ENCODE data around the gene RBMS3.

RBMS3 gene

DNA sequence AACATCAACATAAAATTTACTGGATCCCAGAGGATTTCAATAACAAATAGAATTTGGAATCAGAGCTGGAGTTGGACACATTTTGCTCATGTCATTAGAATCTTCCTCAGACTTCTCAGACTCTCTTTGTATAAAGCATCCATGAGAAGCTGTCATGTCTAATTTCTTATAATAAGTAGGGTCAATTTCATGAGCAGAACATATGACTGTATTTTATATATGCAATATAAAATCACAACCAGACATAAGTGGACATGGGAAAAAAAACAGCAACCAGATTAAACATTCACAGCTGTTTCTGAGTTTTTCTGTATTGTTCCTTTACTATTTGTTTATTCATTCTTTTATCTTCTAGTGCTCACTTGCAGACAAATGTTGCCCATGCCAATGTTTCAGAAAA, 325.5 kb downstream of the RBMS3 start:
- DNase-seq (ENCODE audit: low read depth, low spot score), result no peak
- Histone ChIP-seq H3K27ac (ENCODE audit: low read length) (no peak overlapping the region), H3K27me3 (ENCODE audit: control insufficient read depth, insufficient read depth, low read length) (no peaks in the 10 kb centered on the region), H3K9me3 (ENCODE audit: control insufficient read depth, insufficient read depth, low read length) (no peaks in the 10 kb centered on the region), H3K4me1 (ENCODE audit: control insufficient read depth, insufficient read depth, low read length) (no peaks in the 10 kb centered on the region), H3K36me3 (ENCODE audit: control insufficient read depth, insufficient read depth, low read length) (no peaks in the 10 kb centered on the region), H3K4me3 (ENCODE audit: low read length) (no peak overlapping the region)

DNA sequence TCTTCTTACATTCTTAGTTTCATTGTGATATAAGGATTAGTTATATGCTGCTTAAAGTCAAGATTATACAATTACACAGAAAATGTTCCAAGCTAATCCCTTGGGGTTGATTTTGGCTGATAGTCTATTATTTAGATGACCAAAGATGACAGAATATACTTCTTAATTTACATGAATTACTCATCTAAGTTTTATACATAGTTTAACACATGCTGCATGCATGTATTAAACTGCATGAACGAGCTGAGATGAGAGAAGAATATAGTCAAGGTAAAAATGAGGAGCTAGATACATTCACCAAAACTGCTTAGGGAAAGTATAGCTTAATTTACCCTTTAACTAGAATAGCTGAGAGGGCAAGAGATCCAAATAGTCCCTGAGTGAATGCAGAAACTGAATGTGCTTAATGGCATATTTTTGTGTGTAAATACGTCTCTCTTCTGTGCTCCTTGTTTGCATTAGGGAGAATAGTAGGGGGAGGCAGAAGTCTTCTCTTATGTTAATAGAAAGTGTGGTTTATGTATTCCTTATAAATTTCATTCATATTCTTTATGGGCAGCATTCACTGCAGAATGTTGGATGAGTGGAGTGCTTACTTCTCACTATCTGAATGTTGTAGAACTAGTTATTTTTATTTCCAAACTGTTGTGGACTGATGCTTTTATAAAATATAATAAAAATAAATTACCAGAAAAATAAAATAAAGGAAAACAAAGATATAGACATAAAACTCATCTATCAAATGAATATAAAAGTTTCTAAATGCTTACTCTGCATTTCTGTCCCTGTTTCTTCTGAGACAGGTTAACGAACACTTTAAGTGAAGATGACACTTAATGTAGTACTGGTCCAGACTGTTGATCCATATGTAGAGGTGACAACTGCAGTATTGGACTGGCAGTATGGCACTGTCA, 327.8 kb downstream of the RBMS3 start:
- no peak overlapping the region for H3K27ac ChIP-seq (ENCODE audit: low read length)
- WGBS (ENCODE audit: insufficient coverage, insufficient read length), result no CpG with 5 or more reads among the region's 3 CpGs
- no peaks in the 10 kb centered on the region for H3K36me3 ChIP-seq (ENCODE audit: control insufficient read depth, insufficient read depth, low read length)
- H3K4me3 ChIP-seq (ENCODE audit: low read length), result no peak overlapping the region
- H3K27me3 ChIP-seq (ENCODE audit: control insufficient read depth, insufficient read depth, low read length), result no peaks in the 10 kb centered on the region
- no peaks in the 10 kb centered on the region for H3K9me3 ChIP-seq (ENCODE audit: control insufficient read depth, insufficient read depth, low read length)
- DNase-seq (ENCODE audit: low read depth, low spot score), result no peak
- no peaks in the 10 kb centered on the region for H3K4me1 ChIP-seq (ENCODE audit: control insufficient read depth, insufficient read depth, low read length)

DNA sequence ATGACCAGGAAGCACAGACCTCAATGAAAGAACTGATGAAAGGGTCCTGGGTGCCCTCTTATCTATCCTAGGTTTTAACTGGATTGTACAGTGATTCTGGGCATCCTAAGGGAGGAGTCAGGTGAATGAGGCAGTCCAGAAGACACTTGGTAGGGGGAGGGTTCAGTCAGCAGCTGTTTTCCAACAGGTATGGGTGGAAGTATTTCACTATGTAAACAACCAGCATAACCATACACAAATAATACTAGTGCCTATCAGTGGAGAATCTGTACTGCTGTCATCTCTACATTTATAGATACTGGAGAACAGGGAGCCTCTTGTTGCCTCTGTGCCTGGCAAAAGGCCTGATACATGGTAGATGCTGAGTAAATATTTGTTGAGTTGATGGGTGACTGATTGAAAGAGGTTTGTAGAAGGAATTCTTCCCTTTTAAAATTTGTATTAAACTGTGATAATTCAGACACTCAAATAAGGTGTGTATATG, 328.5 kb downstream of the RBMS3 start:
- H3K4me1 ChIP-seq (ENCODE audit: control insufficient read depth, insufficient read depth, low read length), result no peaks in the 10 kb centered on the region
- H3K4me3 ChIP-seq (ENCODE audit: low read length), result no peak overlapping the region
- H3K27ac ChIP-seq (ENCODE audit: low read length), result no peak overlapping the region
- H3K9me3 ChIP-seq (ENCODE audit: control insufficient read depth, insufficient read depth, low read length), result no peaks in the 10 kb centered on the region
- DNase-seq (ENCODE audit: low read depth, low spot score), result no peak
- H3K27me3 ChIP-seq (ENCODE audit: control insufficient read depth, insufficient read depth, low read length), result no peaks in the 10 kb centered on the region
- no peaks in the 10 kb centered on the region for H3K36me3 ChIP-seq (ENCODE audit: control insufficient read depth, insufficient read depth, low read length)

DNA sequence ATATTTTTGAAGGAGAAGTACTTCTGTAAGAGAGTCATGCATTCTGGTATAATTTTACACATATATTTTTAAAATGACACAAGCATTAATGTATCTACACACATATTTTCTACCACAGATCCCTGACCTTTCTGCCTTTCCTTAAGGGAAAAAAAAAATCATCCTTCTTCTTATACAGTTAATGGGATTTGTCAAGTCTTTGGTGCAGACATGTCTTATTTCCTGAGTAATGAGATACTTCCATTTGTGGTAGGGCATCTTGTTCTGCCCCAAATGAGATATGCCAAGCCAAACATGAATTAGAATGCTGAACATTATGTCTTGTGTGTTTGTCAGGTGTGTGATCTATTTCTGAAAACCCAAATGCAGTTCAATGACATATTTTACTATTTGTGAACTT, 329.9 kb downstream of the RBMS3 start:
- Histone ChIP-seq H3K4me1 (ENCODE audit: control insufficient read depth, insufficient read depth, low read length) (no peaks in the 10 kb centered on the region), H3K9me3 (ENCODE audit: control insufficient read depth, insufficient read depth, low read length) (no peaks in the 10 kb centered on the region), H3K27ac (ENCODE audit: low read length) (no peak overlapping the region), H3K4me3 (ENCODE audit: low read length) (no peak overlapping the region), H3K27me3 (ENCODE audit: control insufficient read depth, insufficient read depth, low read length) (no peaks in the 10 kb centered on the region), H3K36me3 (ENCODE audit: control insufficient read depth, insufficient read depth, low read length) (no peaks in the 10 kb centered on the region)
- no peak for DNase-seq (ENCODE audit: low read depth, low spot score)

DNA sequence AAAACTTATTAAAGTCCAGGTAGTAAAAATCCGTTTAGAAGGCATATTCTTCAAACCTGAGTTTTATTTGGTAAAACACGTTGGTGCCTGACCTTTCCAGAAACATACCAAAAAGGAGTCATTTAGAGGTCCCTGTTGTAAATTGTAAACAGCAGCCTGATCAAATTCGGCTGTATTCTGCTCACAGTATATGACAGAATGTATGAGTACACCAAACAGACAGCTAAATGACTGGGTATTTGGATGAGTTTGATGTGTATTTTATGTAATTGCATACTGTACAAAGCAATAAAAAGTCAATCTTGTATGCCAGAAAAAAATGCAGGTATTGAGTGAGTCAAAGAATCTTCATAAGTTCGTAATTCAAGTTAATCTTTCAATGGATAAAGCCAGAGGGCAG, 330.4 kb downstream of the RBMS3 start:
- DNase-seq (ENCODE audit: low read depth, low spot score), result no peak
- no peaks in the 10 kb centered on the region for H3K27me3 ChIP-seq (ENCODE audit: control insufficient read depth, insufficient read depth, low read length)
- H3K4me1 ChIP-seq (ENCODE audit: control insufficient read depth, insufficient read depth, low read length), result no peaks in the 10 kb centered on the region
- no CpG with 5 or more reads among the region's 4 CpGs for WGBS (ENCODE audit: insufficient coverage, insufficient read length)
- no peak overlapping the region for H3K27ac ChIP-seq (ENCODE audit: low read length)
- H3K9me3 ChIP-seq (ENCODE audit: control insufficient read depth, insufficient read depth, low read length), result no peaks in the 10 kb centered on the region
- no peaks in the 10 kb centered on the region for H3K36me3 ChIP-seq (ENCODE audit: control insufficient read depth, insufficient read depth, low read length)
- H3K4me3 ChIP-seq (ENCODE audit: low read length), result no peak overlapping the region

DNA sequence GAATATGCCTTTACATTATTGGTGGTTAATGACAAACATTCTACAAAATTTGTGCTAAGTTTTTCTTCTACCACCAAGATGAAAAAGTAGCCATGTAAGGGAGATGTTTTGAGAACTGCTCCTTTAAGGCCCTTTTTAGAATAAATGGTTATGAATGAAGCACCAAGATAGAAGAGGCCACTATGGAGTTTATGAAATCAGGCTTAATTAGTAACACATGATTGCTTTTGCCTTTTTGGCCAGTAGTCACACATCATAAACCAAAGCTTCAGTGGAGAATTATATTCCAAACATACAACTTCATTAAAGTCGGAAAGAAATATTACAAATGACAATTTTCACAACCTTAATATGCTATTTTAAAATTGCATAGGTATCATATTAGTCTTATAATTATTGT, 331.7 kb downstream of the RBMS3 start:
- no peaks in the 10 kb centered on the region for H3K36me3 ChIP-seq (ENCODE audit: control insufficient read depth, insufficient read depth, low read length)
- H3K27me3 ChIP-seq (ENCODE audit: control insufficient read depth, insufficient read depth, low read length), result no peaks in the 10 kb centered on the region
- no peaks in the 10 kb centered on the region for H3K4me1 ChIP-seq (ENCODE audit: control insufficient read depth, insufficient read depth, low read length)
- WGBS (ENCODE audit: insufficient coverage, insufficient read length), result no CpG with 5 or more reads among the region's 1 CpG
- H3K4me3 ChIP-seq (ENCODE audit: low read length), result no peak overlapping the region
- no peak overlapping the region for H3K27ac ChIP-seq (ENCODE audit: low read length)
- H3K9me3 ChIP-seq (ENCODE audit: control insufficient read depth, insufficient read depth, low read length), result no peaks in the 10 kb centered on the region
- no peak for DNase-seq (ENCODE audit: low read depth, low spot score)

DNA sequence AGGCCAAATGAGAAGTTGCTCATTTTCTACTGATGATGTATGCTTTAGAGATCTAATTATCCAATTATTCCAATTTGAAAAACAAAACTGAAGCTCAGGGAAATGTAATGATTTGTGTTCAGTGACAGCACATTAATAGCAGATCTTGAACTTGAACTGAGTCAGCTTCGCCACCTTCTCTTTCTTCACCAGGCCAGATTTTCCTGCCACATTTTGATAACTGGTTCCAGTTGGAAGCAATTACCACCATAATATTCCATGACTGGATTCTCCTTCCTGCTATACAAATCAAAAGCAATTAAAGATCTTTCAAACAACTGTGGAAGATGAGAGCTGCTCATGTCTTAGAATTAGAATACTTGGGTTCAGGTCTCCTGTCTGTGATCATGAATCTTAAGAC, 334.1 kb downstream of the RBMS3 start:
- Histone ChIP-seq H3K36me3 (ENCODE audit: control insufficient read depth, insufficient read depth, low read length) (no peaks in the 10 kb centered on the region), H3K4me1 (ENCODE audit: control insufficient read depth, insufficient read depth, low read length) (no peaks in the 10 kb centered on the region), H3K27me3 (ENCODE audit: control insufficient read depth, insufficient read depth, low read length) (no peaks in the 10 kb centered on the region), H3K4me3 (ENCODE audit: low read length) (no peak overlapping the region), H3K27ac (ENCODE audit: low read length) (no peak overlapping the region), H3K9me3 (ENCODE audit: control insufficient read depth, insufficient read depth, low read length) (no peaks in the 10 kb centered on the region)
- no peak for DNase-seq (ENCODE audit: low read depth, low spot score)
- no CpG with 5 or more reads among the region's 1 CpG for WGBS (ENCODE audit: insufficient coverage, insufficient read length)

DNA sequence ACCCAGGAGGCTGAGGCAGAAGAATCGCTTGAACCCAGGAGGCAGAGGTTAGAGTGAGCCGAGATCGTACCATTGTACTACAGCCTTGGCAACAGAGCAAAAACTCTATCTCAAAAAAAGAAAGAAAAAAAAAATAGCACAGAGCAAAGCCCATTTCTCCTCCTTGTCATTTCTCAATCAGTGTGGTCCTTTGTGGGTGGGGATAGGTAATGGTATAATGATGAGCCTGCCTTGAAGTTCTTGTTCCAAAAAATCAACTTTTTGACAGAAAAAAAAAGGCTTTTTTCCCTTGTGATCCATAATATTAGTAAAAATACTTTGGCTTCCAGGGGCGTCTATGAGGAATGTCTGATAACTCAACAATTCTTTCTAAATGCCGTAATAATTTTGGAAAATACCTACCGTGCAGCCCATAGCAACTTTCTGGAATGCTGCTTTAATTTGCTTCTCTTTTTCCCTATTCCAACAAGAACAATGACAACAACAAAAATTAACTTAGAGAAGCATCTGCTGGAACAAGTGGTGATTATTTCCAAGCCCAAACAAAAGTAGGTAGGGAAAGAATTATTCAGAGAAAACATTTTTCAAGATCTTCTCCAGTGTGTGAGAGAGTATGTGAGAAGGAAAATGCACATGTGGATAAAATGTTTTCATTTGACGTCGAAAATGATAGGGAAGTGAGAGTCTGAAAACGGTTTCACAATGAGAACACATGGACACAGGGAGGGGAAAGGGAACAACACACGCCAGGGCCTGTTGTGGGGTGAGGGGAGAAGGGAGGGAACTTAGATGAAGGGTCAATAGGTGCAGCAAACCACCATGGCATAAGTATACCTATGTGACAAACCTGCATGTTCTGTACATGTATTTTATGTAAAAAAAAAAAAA, 337.8 kb downstream of the RBMS3 start:
- Histone ChIP-seq H3K9me3 (ENCODE audit: control insufficient read depth, insufficient read depth, low read length) (no peaks in the 10 kb centered on the region), H3K27ac (ENCODE audit: low read length) (no peak overlapping the region), H3K27me3 (ENCODE audit: control insufficient read depth, insufficient read depth, low read length) (no peaks in the 10 kb centered on the region), H3K4me3 (ENCODE audit: low read length) (no peak overlapping the region), H3K4me1 (ENCODE audit: control insufficient read depth, insufficient read depth, low read length) (no peaks in the 10 kb centered on the region), H3K36me3 (ENCODE audit: control insufficient read depth, insufficient read depth, low read length) (no peaks in the 10 kb centered on the region)
- no CpG with 5 or more reads among the region's 10 CpGs for WGBS (ENCODE audit: insufficient coverage, insufficient read length)
- DNase-seq (ENCODE audit: low read depth, low spot score), result no peak

DNA sequence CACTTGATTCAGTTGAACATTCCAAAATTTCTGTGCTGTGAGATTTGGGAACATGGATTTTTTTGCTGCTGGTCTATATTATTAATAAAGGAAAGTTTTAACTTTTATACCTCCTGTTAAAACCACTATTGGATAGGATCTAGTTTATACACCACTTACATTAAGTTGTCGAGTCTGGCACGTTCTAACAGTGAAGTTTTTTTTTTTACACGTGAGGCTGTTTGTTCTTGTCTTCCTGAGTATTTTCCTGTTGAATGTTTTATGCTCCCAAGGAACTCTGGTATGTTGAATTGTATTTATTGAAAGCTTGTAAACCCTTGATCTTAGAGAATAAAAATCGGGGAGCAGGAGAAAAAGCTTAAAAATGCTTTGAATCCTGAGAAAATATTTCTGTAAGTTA, 338.8 kb downstream of the RBMS3 start:
- no peaks in the 10 kb centered on the region for H3K27me3 ChIP-seq (ENCODE audit: control insufficient read depth, insufficient read depth, low read length)
- no CpG with 5 or more reads among the region's 4 CpGs for WGBS (ENCODE audit: insufficient coverage, insufficient read length)
- H3K9me3 ChIP-seq (ENCODE audit: control insufficient read depth, insufficient read depth, low read length), result no peaks in the 10 kb centered on the region
- no peak overlapping the region for H3K27ac ChIP-seq (ENCODE audit: low read length)
- H3K36me3 ChIP-seq (ENCODE audit: control insufficient read depth, insufficient read depth, low read length), result no peaks in the 10 kb centered on the region
- no peaks in the 10 kb centered on the region for H3K4me1 ChIP-seq (ENCODE audit: control insufficient read depth, insufficient read depth, low read length)
- no peak overlapping the region for H3K4me3 ChIP-seq (ENCODE audit: low read length)
- DNase-seq (ENCODE audit: low read depth, low spot score), result no peak

DNA sequence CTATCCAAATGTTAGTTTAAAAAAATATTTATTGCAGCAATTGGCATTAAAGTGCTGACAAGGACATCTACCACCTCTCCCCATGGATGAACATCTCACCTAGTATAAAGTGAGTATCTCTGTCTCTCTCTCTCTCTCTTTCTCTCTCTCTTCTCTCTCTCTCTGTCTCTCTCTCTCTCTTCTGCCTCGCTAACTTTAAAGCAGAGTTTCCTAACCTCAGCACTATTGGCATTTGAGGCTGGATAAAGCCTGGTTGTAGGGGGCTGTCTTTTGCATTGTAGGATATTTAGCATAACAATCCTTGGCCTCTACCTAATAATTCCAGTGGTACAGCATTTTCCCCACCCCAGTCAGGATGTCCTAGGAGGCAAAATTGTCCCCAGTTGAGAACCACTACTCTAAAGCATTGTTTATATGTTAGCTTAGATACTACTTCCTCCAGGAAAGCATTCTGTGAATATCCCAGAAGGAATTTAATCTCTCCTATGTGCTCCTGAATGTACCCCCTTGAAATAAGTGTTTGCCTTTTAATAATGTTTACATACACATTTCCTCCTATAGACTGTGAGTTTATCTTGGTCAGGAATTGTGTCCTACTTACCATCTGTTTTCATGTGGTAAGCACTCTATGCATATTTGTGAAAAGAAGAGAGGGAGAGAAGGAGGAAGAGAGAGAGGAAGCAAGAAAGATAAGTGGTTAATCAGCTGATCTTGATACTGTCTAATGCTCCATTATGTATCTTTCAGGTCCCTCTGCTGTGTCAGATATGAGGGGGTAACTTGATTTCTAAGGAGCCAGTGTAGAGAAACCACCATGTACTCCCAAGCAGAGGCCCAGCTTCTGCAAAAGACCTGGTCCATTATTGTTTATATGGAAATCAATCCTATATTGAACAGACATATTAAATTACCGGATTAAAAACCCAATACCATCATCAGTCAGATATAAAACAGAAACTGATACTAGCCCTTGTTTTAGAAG, 346.6 kb downstream of the RBMS3 start:
- WGBS (ENCODE audit: insufficient coverage, insufficient read length), result no CpG with 5 or more reads among the region's 2 CpGs
- H3K27ac ChIP-seq (ENCODE audit: low read length), result no peak overlapping the region
- no peak for DNase-seq (ENCODE audit: low read depth, low spot score)
- no peaks in the 10 kb centered on the region for H3K9me3 ChIP-seq (ENCODE audit: control insufficient read depth, insufficient read depth, low read length)
- no peaks in the 10 kb centered on the region for H3K4me1 ChIP-seq (ENCODE audit: control insufficient read depth, insufficient read depth, low read length)
- no peak overlapping the region for H3K4me3 ChIP-seq (ENCODE audit: low read length)
- no peaks in the 10 kb centered on the region for H3K36me3 ChIP-seq (ENCODE audit: control insufficient read depth, insufficient read depth, low read length)
- H3K27me3 ChIP-seq (ENCODE audit: control insufficient read depth, insufficient read depth, low read length), result no peaks in the 10 kb centered on the region

Data from iPS DF 6.9 (cell line).